Right hindlimb (tissue), 1 donor: ENCODE data around the gene LRRC45.
A peak's percentile ranks its signal among the peaks of the same experiment; 100 is the strongest.

ENCODE experiments used
- DNase-seq: peaks from one replicate; pipeline ENCODE4 v3.0.0-alpha.2; 2018

Gene LRRC45

GRCh38 chr17:81994593-81995462 is 28.3 kb upstream of the LRRC45 start:
- peak; percentile 27 for DNase-seq

DNA sequence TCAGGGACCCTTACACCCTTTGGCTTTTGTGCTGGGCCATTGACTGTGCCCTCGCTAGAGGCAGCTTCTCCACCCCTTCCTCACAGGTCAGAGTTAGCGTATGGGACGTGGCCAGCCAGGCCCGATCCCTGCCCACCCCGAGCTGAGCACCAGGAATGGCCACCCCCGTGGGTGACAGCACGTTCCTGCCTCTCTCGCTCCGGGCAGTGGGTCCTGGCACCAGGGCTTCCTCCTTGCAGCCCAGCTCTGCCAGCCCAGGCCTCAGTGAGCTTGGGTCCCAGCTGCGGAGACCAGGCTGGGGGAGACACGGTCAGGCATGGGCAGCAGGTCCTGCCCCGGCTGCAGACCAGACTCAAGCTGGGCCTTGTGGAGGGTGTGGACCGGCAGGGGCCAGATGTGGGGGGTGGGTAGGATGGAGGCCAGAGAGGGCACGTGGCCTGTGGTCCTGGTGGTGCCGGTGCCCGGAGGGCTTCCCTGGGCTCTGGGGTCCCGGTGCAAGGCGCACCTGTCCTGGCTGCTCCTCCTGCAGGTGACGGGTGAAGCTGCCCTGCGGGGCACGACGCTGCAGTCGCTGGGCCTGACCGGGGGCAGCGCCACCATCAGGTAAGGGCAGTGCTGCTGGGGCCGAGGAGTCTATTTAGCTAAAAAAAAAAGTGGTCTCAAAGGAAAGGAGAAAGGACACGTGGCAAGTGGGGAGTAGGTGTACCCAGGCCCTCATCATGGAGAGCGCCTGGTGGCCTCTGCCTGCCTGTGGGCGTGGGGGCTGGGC is 27.5 kb upstream of the LRRC45 start:
- no peak for DNase-seq

DNA sequence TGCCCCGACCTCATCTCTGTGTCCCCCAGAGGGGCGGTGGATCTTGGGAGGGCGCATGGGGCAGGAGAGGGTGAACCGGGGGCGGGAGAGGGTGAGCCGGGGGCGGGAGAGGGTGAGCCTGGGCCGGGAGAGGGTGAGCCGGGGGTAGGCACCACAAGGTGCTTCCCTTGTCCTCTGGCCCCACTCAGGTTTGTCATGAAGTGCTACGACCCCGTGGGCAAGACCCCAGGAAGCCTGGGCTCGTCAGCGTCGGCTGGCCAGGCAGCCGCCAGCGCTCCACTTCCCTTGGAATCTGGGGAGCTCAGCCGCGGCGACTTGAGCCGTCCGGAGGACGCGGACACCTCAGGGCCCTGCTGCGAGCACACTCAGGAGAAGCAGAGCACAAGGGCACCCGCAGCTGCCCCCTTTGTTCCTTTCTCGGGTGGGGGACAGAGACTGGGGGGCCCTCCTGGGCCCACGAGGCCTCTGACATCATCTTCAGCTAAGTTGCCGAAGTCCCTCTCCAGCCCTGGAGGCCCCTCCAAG is 26.8 kb upstream of the LRRC45 start:
- DNase-seq, result no peak

GRCh38 chr17:81996757-81997441 is 26.2 kb upstream of the LRRC45 start:
- DNase-seq, result no peak

DNA sequence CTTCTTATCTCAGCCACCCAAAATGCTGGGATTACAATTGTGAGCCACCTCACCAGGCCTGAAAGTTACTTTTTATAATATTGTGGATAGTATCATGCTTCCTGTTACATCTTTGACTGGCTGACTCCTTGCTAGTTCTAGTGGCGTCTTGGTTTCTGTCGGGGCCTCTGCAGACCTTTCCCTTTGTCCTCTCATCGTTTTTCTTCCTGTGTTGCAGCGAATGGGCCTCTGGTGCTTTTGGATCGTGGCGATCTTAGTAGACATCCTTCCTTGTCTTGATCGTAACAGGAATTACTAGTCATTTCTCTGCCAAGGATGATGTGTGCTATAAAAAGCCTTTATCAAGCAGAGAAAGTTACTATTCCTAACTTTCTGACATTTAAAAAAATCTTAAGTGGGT is 24.9 kb upstream of the LRRC45 start:
- DNase-seq, result no peak

DNA sequence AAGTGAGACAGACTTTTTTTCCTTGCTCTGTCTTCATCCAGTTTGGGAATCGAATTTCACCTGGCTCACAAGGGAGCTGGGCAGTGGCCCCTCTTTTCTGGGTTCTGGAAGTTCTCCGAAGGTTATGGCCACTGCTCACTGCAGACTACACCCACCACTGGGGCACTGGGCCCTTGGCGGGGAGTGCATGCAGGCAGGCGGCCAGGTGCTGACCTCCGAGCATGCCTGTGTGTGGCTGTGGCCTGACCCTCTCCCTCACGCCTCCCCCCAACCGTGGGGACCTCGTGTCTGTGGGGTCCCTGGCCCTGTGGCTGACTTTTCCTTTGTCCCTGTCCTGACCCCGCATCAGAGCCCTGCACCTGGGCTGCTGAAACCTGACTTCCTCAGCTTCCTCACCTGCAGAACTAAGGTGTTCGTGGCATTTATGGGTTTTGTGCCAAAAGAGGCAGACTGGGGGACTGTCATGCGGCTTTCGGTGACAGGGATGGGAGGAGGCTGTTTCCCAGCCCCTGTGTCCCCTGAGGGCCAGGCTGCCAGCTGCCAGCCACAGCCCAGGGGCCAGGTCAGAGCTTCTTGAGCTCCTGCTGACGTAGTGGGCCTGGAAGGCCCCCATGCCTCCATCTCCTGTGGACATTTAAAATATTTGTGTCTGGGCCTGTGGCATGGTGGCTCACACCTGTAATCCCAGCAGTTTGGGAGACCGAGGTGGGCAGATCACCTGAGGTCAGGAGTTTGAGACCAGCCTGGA is 24.2 kb upstream of the LRRC45 start:
- no peak for DNase-seq

- no peak for DNase-seq
Observed at GRCh38 chr17:81999587-81999975, 23.5 kb upstream of the LRRC45 start.

DNA sequence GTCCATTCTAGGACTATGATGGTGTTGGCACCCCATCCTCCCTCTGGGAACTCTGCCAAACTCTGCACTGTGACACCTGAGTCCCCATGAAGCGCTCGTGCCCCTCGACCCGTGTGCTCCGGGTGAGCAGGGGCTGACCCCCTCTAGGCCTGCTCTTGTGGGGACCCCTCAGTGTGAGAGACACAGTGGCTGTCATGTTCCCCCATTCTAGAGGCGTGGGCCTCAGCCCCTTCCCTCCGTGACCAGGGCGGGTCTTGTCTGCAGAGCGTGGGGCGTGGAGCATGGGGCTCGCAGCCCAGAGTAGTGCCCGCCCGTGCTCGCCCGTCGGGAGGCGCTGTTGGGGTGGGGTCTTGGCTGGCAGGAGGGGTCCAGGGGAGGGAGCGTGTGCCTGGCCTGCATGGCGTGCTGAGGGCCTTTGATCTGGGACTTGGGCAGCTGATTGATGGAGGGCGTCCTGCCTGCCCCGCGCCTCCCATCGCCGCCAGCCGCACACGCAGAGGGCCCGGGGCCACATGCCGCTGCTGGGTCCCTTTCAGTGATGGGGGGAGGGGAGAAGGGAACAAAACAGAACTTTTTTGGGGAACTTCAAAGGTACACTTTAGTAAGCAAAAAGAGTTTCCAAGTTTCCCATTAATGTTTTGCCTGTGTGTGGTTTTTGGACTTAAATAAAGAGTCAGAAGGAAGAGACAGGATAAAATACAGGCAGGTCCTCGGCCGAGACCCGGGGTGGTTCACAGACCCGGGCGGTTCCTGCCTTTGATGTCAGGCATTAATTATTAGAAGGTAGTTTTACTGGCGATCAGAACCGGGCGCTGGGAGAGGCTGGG is 22.9 kb upstream of the LRRC45 start:
- DNase-seq, result no peak

GRCh38 chr17:82000803-82001570 is 22.1 kb upstream of the LRRC45 start:
- DNase-seq, result no peak

GRCh38 chr17:82001571-82002056 is 21.5 kb upstream of the LRRC45 start:
- no peak for DNase-seq

DNA sequence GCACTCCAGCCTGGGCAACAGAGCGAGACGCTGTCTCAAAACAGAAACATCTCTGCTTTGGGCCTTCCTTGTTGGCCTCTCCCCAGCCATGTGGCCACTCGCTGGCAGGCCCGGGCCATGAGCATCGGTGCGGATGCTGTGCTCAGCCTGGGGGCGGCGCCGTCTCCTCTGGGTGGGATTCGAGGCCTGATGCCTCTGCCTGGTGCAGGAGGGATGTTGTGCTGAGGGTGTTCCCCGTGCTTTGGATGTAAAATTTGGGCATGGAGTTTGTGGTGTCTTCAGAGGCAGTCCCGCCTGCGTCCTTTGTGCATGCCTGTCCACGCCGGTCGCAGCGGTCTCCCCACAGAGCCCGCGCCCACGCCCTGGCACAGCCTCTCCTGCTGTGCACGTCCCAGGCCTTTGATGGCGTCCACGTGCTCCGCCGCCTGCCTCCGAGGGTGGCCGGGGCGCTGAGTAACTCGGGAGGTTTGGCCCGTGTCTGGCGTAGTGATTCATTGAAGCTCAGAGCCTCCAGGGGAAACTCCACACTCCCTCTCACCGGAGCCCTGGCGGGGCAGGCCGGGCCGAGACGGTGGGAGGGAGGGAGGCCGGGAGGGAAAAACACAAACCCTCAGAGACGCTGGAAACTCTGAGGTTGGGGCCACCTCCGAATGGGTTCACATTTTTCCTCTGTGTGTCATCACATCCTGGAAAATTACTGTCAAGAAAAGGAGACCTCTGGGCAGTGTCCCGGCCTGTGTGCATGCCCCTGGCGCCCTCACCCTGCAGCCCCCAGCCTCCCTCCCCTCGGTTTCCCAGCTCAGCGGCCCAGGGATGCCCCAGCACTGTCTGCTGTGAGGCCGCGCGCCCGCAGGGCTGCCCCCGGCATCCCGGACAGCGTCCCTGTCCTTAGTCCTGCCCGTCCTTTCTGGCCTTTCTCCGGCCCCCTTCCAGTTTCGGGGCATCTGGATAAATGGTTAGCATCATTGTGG is 19.4 kb upstream of the LRRC45 start:
- peak; percentile 79 for DNase-seq

DNA sequence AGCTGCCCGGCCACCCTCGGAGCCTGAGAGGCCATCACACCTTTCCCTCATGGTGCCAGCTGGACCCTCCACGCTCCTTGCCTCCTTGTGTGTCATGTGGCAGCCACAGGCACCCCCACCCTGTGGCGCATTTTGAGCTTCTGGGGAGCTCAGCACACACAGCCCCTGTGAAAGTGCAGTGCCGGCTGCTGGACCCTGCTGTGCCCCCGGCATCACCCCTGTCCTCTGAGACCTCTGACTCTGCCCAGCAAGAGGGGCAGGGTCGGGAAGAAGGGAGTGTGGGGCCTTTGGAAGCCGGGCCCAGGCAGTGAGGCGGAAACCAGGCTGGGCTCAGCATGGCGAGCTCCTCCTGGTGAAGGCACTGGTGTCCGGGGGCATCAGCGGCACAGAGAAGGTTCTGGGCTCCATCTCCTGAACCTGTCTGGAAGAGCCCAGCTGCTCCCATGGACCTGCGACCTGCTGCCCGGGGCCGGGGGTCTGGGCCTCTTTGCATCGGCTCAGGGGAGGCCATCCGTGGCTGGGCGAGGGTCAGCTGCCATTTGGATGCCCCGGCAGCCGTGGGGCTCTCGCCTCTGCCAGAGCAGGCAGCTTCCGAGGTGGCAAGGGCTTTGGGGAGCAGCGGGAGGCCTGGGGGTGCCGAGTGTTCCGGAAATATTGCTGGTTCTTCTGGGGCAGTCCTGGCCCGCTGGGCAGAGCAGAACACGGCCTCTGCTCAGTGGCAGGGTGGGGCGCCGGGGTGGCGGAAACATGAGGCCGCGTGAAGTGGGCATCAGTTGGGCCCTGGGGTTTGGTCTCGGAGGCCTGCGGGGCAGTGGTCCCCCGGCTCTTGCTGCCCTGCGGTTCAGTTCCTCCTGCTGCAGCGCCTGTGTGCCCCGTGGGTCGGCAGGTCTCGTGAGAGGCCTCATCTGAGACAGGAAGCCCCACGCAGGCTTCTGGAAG is 18.3 kb upstream of the LRRC45 start:
- no peak for DNase-seq

- DNase-seq, result no peak
Observed at GRCh38 chr17:82005701-82006348, 17.3 kb upstream of the LRRC45 start.

DNA sequence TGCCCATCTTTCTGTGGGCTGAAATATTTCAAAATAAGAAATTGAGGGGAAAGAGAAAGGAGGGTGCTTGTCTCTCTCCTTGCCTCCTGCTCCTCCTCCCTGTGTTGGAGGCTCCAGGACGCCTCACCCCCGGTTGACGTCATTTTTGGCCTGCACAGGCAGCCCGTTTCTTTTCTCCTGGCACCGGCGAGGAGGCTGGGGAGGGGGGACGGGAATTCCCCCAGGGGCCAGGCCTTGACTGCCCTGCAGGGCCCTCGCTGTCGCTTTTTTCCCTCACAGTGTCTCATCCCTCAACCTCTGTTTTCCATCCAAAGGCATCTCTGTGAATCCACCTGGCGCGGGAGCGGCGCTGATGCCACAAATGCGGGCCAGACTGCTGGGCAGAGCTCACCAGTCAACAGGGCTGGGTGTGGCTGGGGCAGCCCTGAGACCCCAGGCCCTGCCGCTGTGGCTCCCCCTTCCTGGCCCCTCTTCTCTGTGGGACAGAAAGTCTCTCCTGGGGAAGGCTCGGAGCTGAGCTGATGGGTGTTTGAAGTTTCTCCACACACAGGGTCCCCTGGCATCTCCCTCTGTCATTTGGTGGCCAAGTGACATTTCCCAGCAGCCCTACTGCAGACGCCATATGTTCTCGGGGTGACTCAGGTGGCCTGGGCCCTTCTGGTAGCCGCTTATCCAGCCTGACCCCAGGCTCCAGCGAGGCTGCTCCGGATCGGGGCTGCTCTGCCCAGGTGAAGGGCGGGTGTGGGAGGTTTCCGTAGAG is 16.5 kb upstream of the LRRC45 start:
- no peak for DNase-seq

GRCh38 chr17:82007228-82007494 is 15.9 kb upstream of the LRRC45 start:
- no peak for DNase-seq

- DNase-seq, result no peak
Observed at GRCh38 chr17:82007495-82008257, 15.4 kb upstream of the LRRC45 start.
